ENCODE results near the gene PRB2. TPM values are rescaled to one million over a fixed set of nuclear protein-coding genes. Genes with fewer than 3 reads are reported as not detected.

PRB2 gene
- not detected for total RNA-seq

DNA sequence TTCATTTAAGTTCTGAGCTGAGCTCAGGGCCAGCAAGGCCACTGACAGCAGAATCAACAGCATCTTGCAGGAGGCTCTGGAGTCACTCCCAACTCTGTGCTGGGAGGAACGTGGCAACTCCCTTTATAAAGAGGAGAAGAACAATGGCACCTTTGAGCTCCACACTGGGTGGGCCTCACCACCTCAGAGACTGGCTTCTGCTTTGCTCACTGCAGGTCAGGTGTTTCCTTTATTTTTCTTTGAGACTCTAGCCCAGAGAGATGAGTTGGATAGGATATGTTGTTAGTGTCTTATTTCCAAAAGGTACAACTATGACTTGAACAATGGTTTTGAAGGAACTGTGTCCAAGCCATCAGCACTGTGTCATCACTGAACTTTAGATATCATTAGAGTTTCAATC, at the start of gene PRB2:
PRB2 (minus strand) TSS at position 101 of the 400 bp plus-strand sequence; CDS start at position 63, 38 bp downstream.

Other genes with a start within 250 kb of the PRB2 start
- 6.7 TPM for gene SMIM10L1, start 224.4 kb downstream of the PRB2 start, total RNA-seq
- gene TAS2R42, start 208.6 kb downstream of the PRB2 start, total RNA-seq: not detected
- gene PRB3, start 125.9 kb downstream of the PRB2 start, total RNA-seq: not detected
- gene PRB4, start 85.1 kb downstream of the PRB2 start, total RNA-seq: not detected

Data from metanephros (tissue), 1 donor.